NCI-H345 (cell line): ENCODE data around the gene MYNN.
"Not testable (repeated sequence)": the region's sequence is repeated elsewhere in the genome, so short reads cannot be mapped to it uniquely, and the experiment has no call there.

ENCODE experiments used
- DNase-seq: peaks from one replicate; lab custom pipeline; 2025; lab: John Stamatoyannopoulos, UW

The MYNN gene

DNA sequence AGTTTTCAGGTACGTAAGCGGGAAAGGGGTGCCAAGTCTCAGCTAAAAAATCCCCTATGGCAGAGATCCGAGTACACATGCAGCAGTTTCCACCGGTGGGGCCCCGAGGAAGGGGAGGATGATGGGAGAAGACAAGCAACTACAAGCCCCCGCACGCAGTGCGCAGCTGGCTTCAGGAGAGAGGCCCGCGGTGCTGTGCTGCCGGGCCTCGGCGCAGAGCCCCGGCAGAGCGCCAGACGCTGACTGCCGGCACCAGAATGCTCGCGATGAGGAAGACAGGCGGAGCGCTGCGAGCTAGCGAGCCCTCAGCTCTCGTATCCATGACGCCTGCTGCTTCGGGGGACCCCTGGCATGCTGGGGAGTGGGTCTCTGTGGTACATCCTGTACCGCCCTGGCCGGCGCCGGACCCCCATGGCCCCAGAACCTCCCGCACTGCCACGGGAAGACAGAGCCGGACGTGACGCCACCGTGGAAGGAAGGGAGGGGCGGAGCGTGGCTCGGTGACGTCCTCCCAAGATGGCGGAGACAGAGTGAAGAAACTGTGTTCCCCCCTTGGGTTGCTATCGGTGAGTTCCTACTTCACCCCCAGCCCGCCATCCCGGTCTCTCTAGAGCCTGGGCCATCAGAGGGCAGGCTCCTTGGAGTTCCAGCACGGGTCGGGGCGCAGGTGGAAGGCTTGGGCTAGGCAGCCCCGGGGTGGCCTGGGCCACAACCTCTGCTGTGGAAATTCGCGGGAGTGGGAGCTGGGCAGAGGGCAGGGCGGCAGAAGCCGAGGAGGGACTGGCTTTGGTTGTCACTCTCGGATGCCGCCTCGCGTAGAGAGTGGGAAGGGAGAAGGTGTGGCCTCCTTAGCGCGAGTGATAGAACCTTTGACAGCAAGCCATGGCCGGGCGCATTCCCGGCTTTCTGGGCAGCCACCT, at the start of gene MYNN:
Gene MYNN (plus strand): TSS at position 500 of the 920 bp plus-strand sequence. CDS start 900 bp downstream, outside the sequence.
- peak; percentile 81 for DNase-seq

- not testable (repeated sequence) for DNase-seq
Measured at GRCh38 chr3:169731857-169732256, 41.3 kb upstream of the MYNN start.

GRCh38 chr3:169739067-169739466, 34.1 kb upstream of the MYNN start:
- DNase-seq = no peak

DNA sequence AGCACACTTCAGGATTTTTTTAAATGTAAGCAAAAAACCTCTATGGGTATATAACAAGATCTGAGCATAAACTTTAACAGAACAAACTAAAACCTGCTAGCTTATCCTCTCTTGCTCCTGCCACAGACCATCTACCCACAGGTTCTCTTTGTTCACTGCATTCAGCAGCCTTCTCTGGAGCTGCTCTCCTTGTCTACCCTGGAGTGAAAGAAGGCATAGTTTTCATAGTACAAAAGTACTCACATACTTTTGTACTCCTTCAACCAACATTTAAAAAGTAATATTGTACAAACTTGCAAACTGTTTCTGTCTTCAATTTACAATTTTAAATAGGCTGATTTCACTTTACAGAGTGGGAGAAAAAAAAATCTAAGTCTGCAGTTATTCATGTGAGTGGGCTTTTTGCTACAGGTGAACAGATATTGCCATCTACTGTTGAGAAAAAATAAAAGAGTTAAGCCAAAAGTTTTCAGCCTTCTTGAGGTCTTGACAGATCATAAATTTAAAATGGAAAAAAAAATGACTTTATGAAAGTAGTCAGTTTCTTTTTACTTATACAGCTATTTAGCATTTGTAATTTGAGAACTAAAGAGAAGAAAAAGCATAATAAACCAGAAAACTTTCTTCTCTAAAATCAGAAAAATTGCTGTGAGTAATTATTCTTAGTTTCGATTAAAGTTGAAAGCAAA, 28.7 kb upstream of the MYNN start:
- DNase-seq = no peak

GRCh38 chr3:169746924-169747323, 26.3 kb upstream of the MYNN start:
- no peak for DNase-seq

GRCh38 chr3:169748670-169749069, 24.5 kb upstream of the MYNN start:
- DNase-seq = no peak

- no peak for DNase-seq
Measured at GRCh38 chr3:169750665-169751064, 22.5 kb upstream of the MYNN start.

DNA sequence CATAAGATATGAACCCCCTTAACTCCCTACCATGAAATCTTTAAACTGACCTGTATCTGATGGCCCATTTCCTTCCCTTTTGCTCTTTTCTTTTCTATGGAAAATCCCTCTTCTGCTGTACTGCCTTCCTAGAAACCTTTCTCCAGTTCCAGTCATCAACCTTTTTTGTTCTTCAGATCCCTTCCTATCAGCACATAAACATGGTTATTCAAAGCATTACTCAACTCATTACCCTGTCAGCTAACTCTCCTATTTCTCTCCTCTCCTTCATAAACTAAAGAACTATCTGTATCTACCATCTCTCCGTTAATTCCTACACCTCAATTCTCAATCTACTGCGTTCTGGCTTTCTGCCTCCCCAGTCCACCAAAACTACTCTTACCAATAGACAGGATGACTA, 21.3 kb upstream of the MYNN start:
- no peak for DNase-seq

DNA sequence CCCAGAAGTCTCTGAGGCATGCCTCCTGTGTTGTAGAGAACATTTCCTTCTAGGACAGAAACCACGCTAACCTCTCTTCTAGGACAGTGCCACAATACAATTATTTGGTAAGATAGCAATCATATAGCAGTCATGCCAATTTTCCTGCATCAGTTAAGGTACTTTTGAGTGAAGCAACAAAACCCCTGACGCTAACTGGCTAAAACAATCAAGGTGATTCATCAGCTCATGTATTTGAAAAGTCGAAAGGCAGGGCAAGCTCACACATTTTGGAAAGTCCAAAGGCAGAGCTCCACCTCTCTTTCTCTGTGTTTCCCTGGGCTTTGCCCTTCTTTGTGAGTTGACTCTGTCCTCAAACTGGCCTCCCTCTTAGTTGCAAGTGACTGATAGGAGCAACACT, 18.5 kb upstream of the MYNN start:
- DNase-seq = no peak

GRCh38 chr3:169755488-169755887, 17.7 kb upstream of the MYNN start:
- DNase-seq = no peak

DNA sequence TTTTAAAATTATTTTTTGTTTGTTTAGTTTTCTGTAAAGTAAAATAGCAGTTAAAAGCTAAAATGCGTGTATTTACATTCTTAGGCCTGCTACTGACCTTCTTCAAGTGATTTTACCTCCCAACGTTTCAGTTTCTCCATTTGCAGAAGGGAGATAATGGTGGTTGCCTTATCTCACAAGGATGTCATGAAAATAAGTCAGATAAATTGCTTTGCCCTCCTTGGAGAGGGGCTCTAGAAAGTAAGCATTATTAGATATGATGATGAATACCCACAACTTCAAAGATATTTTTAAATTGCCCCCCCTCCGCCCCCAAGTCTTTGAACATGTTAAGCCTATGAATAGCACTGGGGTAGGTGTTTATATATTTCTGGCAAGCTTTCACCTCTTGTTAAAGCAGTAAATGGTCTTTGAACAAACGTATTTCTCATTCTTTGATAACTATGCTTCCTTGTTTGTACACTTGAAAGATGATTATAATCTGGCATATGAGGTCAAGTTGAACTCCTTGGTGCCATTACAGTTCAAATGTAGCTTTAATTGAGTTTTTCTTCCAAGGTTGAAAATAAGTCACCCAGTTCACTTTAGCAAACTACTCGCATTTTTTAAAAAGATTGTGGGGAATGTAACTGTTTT, 14.7 kb upstream of the MYNN start:
- DNase-seq = no peak

GRCh38 chr3:169759256-169759655, 13.9 kb upstream of the MYNN start:
- DNase-seq = no peak

- no peak for DNase-seq
Measured at GRCh38 chr3:169760479-169760878, 12.7 kb upstream of the MYNN start.

- no peak for DNase-seq
Measured at GRCh38 chr3:169764312-169764881, 8.8 kb upstream of the MYNN start.

- DNase-seq = peak; percentile 86
Measured at GRCh38 chr3:169764882-169765612, 8.1 kb upstream of the MYNN start, which contains the start of gene TERC. Gene TERC (minus strand): TSS chr3:169765060.

- DNase-seq = no peak
Measured at GRCh38 chr3:169769287-169770181, 3.7 kb upstream of the MYNN start, which contains the start of gene ACTRT3. Gene ACTRT3 (minus strand): TSS chr3:169769561. CDS start chr3:169769520, 41 bp downstream.

- peak; percentile 73 for DNase-seq
Measured at GRCh38 chr3:169771497-169772304, 1.5 kb upstream of the MYNN start.

GRCh38 chr3:169772305-169772896, 795 bp upstream of the MYNN start:
- peak; percentile 88 for DNase-seq

- DNase-seq = no peak
Measured at GRCh38 chr3:169774186-169774585, 990 bp downstream of the MYNN start.
